HepG2 (cell line): ENCODE data around the gene RETN. TPM values are rescaled to one million over a fixed set of nuclear protein-coding genes. Genes with fewer than 3 reads are reported as not detected.
A peak's percentile ranks its signal among the peaks of the same experiment; 100 is the strongest.

Source experiments
- ETV5 ChIP-seq: IDR thresholded peaks from 2 replicates; pipeline ENCODE4 v1.6.1; 2018; ENCODE audit warnings: missing biosample characterization, missing genetic modification reagents, inconsistent platforms, borderline replicate concordance
- HDAC2 ChIP-seq: sonication (generic); formaldehyde crosslinking; IDR thresholded peaks from 2 replicates; pipeline ENCODE4 v1.4.0; 2020; ENCODE audit warnings: missing genetic modification reagents
- HNRNPLL ChIP-seq: fragments of 200-400 bp; formaldehyde crosslinking; IDR thresholded peaks from 2 replicates; pipeline ENCODE4 v1.6.1; 2017; ENCODE audit warnings: mild to moderate bottlenecking, low read depth, low read length; ENCODE audit not compliant: poor library complexity, severe bottlenecking
- HOXA3 ChIP-seq: sonication (generic); formaldehyde crosslinking; IDR thresholded peaks from 2 replicates; pipeline ENCODE4 v1.5.0; 2020; ENCODE audit warnings: missing genetic modification reagents
- KDM6A ChIP-seq: IDR thresholded peaks from 2 replicates; pipeline ENCODE4 v1.6.1; 2016; ENCODE audit warnings: low read depth
- NCOA2 ChIP-seq: sonication (generic); formaldehyde crosslinking; IDR thresholded peaks from 2 replicates; pipeline ENCODE4 v1.8.0; 2022; ENCODE audit warnings: inconsistent platforms
- NFATC3 ChIP-seq: sonication (generic); formaldehyde crosslinking; IDR thresholded peaks from 2 replicates; pipeline ENCODE4 v1.5.1; 2020; ENCODE audit warnings: mild to moderate bottlenecking, missing genetic modification reagents
- PHF20 ChIP-seq: sonication (generic); formaldehyde crosslinking; IDR thresholded peaks from 2 replicates; pipeline ENCODE4 v1.5.0; 2020; ENCODE audit warnings: mild to moderate bottlenecking, missing genetic modification reagents
- RBFOX2 ChIP-seq: fragments of 200-400 bp; formaldehyde crosslinking; IDR thresholded peaks from 2 replicates; pipeline ENCODE4 v1.6.1; 2017; ENCODE audit warnings: low read depth, mild to moderate bottlenecking, low read length
- SMC3 ChIP-seq: IDR thresholded peaks from 2 replicates; pipeline ENCODE4 v1.6.1; 2011; ENCODE audit warnings: low read length, improper control_type of control experiment
- SRSF4 ChIP-seq: fragments of 200-400 bp; formaldehyde crosslinking; IDR thresholded peaks from one replicate; pipeline ENCODE4 v1.6.1; 2018; ENCODE audit warnings: mild to moderate bottlenecking, low read depth, low read length, moderate library complexity; ENCODE audit not compliant: poor library complexity, severe bottlenecking
- TGIF2 ChIP-seq: IDR thresholded peaks from 2 replicates; pipeline ENCODE4 v1.6.1; 2016; ENCODE audit warnings: control low read depth, missing compliant biosample characterization
- TMF1 ChIP-seq: sonication (generic); formaldehyde crosslinking; IDR thresholded peaks from 2 replicates; pipeline ENCODE4 v1.8.1; 2022; ENCODE audit warnings: low read depth, missing genetic modification reagents
- ZMYM2 ChIP-seq: sonication (generic); formaldehyde crosslinking; IDR thresholded peaks from 2 replicates; pipeline ENCODE4 v1.8.0; 2022; ENCODE audit warnings: mild to moderate bottlenecking, missing genetic modification reagents
- ZNF10 ChIP-seq: sonication (generic); formaldehyde crosslinking; IDR thresholded peaks from 2 replicates; pipeline ENCODE4 v1.4.0; 2020; ENCODE audit warnings: mild to moderate bottlenecking, low read depth, missing genetic modification reagents, borderline replicate concordance
- ZNF556 ChIP-seq: sonication (generic); formaldehyde crosslinking; IDR thresholded peaks from 2 replicates; pipeline ENCODE4 v1.4.0; 2020; ENCODE audit warnings: mild to moderate bottlenecking, missing genetic modification reagents, borderline replicate concordance
- ZNF776 ChIP-seq: sonication (generic); formaldehyde crosslinking; IDR thresholded peaks from 2 replicates; pipeline ENCODE4 v1.4.0; 2020; ENCODE audit warnings: mild to moderate bottlenecking, missing genetic modification reagents
- ZNF850 ChIP-seq: sonication (generic); formaldehyde crosslinking; conservative IDR thresholded peaks from 2 replicates; pipeline ENCODE4 v1.9.0; 2021; ENCODE audit warnings: mild to moderate bottlenecking, missing genetic modification reagents
- polyA plus RNA-seq, 8 experiments: library from polyadenylated mRNA; depleted of rRNA in 3 of 8; stranded (reverse) in 7 of 8; unstranded in 1 of 8; fragments of >200 nt; fragmentation: Illumina TruSeq in 4 of 8; extraction: Trizol in 4 of 8; gene quantifications; 2 replicates each; pipeline versions ENCODE4 v1.2.1 to v1.2.3, GENCODE V29; 2011 to 2016; ENCODE audit warnings: low read depth in 4 of 8, missing spikeins in 1 of 8, mixed read lengths in 1 of 8; ENCODE audit not compliant: insufficient read depth in 1 of 8
- total RNA-seq, 5 experiments: library from RNA; depleted of rRNA; stranded (reverse); fragments of >200 nt; fragmentation: Illumina TruSeq; extraction: Trizol; gene quantifications; 2 replicates each; pipeline ENCODE4 v1.2.3, GENCODE V29; 2016; ENCODE audit warnings: low read depth in 1 of 5
- TF ChIP-seq, protein P1 (sequence below): sonication (generic); formaldehyde crosslinking; IDR thresholded peaks from 2 replicates; pipeline ENCODE4 v1.4.0; 2020; ENCODE audit warnings: missing genetic modification reagents
- TF ChIP-seq, protein P2 (sequence below): sonication (generic); formaldehyde crosslinking; IDR thresholded peaks from 2 replicates; pipeline ENCODE4 v1.4.0; 2020; ENCODE audit warnings: mild to moderate bottlenecking, missing genetic modification reagents, borderline replicate concordance
- TF ChIP-seq, protein P3 (sequence below): IDR thresholded peaks from 2 replicates; pipeline ENCODE4 v1.6.1; 2016; ENCODE audit warnings: missing genetic modification reagents, missing compliant biosample characterization
- TF ChIP-seq, protein P4 (sequence below): fragments of 450-650 bp; IDR thresholded peaks from 2 replicates; pipeline ENCODE4 v1.6.1; 2016

Gene RETN
- total and polyA plus RNA-seq, 2 of the 13 experiments (the other 11 are each of a cell fraction or from before 2014, with no cell fraction given), result not detected

DNA sequence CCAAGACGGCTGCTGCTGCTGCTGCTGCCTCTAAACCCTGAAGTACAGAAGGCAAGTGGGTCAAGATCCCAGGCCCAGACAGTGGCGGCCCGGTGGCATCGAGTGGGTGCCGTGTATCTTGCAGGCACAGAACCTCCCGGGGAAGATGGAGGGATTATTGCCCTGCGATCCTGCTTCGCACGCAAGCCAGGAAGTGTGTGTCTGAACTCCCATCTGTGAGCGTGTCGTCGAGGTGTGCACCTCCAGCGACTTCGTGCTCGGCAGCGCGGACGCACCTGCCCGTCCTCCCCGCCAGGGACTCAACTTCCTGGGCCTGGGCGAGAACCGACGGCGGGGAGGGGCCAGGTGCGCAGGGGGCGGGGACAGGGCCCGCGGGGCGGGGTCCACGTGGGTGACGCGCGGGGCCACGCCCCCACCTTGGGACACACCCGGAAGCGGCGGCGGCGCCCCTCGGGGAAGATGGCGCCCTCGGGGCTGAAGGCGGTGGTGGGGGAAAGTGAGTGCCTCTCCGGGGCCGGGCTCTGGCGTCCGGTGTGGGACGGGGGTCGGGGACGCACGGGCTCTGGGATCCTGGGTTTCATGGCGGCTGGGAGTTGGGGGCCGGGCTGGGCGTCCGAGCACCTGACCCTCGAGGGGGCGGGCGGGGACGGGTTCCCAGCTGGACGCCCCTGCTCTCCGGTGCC is 32.0 kb upstream of the RETN start, which contains the start of gene STXBP2 (continued):
- TF ChIP-seq, protein P1, sequence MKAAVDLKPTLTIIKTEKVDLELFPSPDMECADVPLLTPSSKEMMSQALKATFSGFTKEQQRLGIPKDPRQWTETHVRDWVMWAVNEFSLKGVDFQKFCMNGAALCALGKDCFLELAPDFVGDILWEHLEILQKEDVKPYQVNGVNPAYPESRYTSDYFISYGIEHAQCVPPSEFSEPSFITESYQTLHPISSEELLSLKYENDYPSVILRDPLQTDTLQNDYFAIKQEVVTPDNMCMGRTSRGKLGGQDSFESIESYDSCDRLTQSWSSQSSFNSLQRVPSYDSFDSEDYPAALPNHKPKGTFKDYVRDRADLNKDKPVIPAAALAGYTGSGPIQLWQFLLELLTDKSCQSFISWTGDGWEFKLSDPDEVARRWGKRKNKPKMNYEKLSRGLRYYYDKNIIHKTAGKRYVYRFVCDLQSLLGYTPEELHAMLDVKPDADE (CRISPR knock-in tag), result 0 out of 2 replicates have a peak, but pooled peaks have one; percentile 54
- TF ChIP-seq ZNF10 (no peak), KDM6A (CRISPR knock-in tag) (no peak), ZMYM2 (CRISPR knock-in tag) (peak; percentile 89), HOXA3 (CRISPR knock-in tag) (peak; percentile 57), ZNF776 (CRISPR knock-in tag) (peak; percentile 44; the same call in 1 of the 2 replicates), HDAC2 (CRISPR knock-in tag) (peak; percentile 17; the same call in 1 of the 2 replicates), TMF1 (CRISPR knock-in tag) (0 out of 2 replicates have a peak, but pooled peaks have one; percentile 80), TGIF2 (CRISPR knock-in tag) (peak; percentile 55; the same call in 1 of the 2 replicates), ZNF556 (0 out of 2 replicates have a peak, but pooled peaks have one; percentile 41), NCOA2 (no peak), ZNF850 (0 out of 2 replicates have a peak, but pooled peaks have one; percentile 39), PHF20 (CRISPR knock-in tag) (no peak; the same call in 1 of the 2 replicates), ETV5 (CRISPR knock-in tag) (peak; percentile 73), SMC3 (no peak), RBFOX2 (peak; percentile 85), SRSF4 (no peak), NFATC3 (CRISPR knock-in tag) (0 out of 2 replicates have a peak, but pooled peaks have one; percentile 44), HNRNPLL (peak; percentile 25)
- TF ChIP-seq, protein P2, sequence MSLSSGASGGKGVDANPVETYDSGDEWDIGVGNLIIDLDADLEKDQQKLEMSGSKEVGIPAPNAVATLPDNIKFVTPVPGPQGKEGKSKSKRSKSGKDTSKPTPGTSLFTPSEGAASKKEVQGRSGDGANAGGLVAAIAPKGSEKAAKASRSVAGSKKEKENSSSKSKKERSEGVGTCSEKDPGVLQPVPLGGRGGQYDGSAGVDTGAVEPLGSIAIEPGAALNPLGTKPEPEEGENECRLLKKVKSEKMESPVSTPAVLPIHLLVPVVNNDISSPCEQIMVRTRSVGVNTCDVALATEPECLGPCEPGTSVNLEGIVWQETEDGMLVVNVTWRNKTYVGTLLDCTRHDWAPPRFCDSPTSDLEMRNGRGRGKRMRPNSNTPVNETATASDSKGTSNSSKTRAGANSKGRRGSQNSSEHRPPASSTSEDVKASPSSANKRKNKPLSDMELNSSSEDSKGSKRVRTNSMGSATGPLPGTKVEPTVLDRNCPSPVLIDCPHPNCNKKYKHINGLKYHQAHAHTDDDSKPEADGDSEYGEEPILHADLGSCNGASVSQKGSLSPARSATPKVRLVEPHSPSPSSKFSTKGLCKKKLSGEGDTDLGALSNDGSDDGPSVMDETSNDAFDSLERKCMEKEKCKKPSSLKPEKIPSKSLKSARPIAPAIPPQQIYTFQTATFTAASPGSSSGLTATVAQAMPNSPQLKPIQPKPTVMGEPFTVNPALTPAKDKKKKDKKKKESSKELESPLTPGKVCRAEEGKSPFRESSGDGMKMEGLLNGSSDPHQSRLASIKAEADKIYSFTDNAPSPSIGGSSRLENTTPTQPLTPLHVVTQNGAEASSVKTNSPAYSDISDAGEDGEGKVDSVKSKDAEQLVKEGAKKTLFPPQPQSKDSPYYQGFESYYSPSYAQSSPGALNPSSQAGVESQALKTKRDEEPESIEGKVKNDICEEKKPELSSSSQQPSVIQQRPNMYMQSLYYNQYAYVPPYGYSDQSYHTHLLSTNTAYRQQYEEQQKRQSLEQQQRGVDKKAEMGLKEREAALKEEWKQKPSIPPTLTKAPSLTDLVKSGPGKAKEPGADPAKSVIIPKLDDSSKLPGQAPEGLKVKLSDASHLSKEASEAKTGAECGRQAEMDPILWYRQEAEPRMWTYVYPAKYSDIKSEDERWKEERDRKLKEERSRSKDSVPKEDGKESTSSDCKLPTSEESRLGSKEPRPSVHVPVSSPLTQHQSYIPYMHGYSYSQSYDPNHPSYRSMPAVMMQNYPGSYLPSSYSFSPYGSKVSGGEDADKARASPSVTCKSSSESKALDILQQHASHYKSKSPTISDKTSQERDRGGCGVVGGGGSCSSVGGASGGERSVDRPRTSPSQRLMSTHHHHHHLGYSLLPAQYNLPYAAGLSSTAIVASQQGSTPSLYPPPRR (CRISPR knock-in tag), result peak; percentile 67
- TF ChIP-seq, protein P3, sequence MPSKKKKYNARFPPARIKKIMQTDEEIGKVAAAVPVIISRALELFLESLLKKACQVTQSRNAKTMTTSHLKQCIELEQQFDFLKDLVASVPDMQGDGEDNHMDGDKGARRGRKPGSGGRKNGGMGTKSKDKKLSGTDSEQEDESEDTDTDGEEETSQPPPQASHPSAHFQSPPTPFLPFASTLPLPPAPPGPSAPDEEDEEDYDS, result peak; percentile 68
- TF ChIP-seq, protein P4, sequence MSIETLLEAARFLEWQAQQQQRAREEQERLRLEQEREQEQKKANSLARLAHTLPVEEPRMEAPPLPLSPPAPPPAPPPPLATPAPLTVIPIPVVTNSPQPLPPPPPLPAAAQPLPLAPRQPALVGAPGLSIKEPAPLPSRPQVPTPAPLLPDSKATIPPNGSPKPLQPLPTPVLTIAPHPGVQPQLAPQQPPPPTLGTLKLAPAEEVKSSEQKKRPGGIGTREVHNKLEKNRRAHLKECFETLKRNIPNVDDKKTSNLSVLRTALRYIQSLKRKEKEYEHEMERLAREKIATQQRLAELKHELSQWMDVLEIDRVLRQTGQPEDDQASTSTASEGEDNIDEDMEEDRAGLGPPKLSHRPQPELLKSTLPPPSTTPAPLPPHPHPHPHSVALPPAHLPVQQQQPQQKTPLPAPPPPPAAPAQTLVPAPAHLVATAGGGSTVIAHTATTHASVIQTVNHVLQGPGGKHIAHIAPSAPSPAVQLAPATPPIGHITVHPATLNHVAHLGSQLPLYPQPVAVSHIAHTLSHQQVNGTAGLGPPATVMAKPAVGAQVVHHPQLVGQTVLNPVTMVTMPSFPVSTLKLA, result peak; percentile 85
